GM12865 (cell line): ENCODE results near the gene AQP2.

Experiments used
- DNase-seq: peaks from one replicate; pipeline ENCODE4 v3.0.0; 2010; ENCODE audit warnings: low read depth
- H3K4me3 ChIP-seq: 2 replicates; pipeline ENCODE4 v1.5.1; 2011; ENCODE audit warnings: mild to moderate bottlenecking, low read depth, low read length, control low read depth
- CTCF ChIP-seq: IDR thresholded peaks from 2 replicates; pipeline ENCODE4 v1.5.1; 2011; ENCODE audit warnings: low read length, control low read depth, low read depth, inconsistent platforms; ENCODE audit not compliant: insufficient read depth; ENCODE audit errors: missing control alignments

The AQP2 gene

GRCh38 chr12:49959685-49960473 lies 9.3 kb downstream of the AQP2 start:
- no peak for DNase-seq
- no peak overlapping the region for H3K4me3 ChIP-seq
- no peak for TF ChIP-seq CTCF

GRCh38 chr12:49960474-49961110 lies 10.1 kb downstream of the AQP2 start:
- DNase-seq, result no peak
- H3K4me3 ChIP-seq, result no peak overlapping the region
- no peak for TF ChIP-seq CTCF

GRCh38 chr12:49961111-49961922 lies 10.8 kb downstream of the AQP2 start, which contains the start of gene AQP5:
TSS of gene AQP5 (plus strand) at chr12:49961872. CDS start at chr12:49962018, 146 bp downstream.
- no peak for DNase-seq
- no peak within 1 kb of the TSS for H3K4me3 ChIP-seq
- TF ChIP-seq CTCF, result no peak

GRCh38 chr12:49961993-49962764 lies 11.6 kb downstream of the AQP2 start:
- DNase-seq, result no peak
- TF ChIP-seq CTCF, result no peak
- no peak overlapping the region for H3K4me3 ChIP-seq

- TF ChIP-seq CTCF, result no peak
- no peak for DNase-seq
Observed at GRCh38 chr12:49962861-49963765, 12.6 kb downstream of the AQP2 start.

More at GRCh38 chr12:49962861-49963765, 12.6 kb downstream of the AQP2 start:
- no peak overlapping the region for H3K4me3 ChIP-seq
